Left lobe of liver (tissue), 2 donors: ENCODE results near the gene SUSD4. TPM values are rescaled to one million over a fixed set of nuclear protein-coding genes. Genes with fewer than 3 reads are reported as not detected.
"Not testable (repeated sequence)": the region's sequence is repeated elsewhere in the genome, so short reads cannot be mapped to it uniquely, and the experiment has no call there.

Source experiments
- ATAC-seq: fragments of 200-7000 bp; cut with Tn5 transposase; one replicate; pipeline ENCODE4 v1.9.1; 2020; ENCODE audit warnings: mild to moderate bottlenecking, moderate library complexity
- DNase-seq: peaks from one replicate; pipeline ENCODE4 v3.0.0-alpha.2; 2020; ENCODE audit warnings: low spot score
- total RNA-seq: library from RNA; stranded (reverse); gene quantifications from one replicate; pipeline ENCODE4 v1.2.1, GENCODE V29; 2021
- donor health status: DM: no; HTN: no; CAD: no; lungs with moderate emphysema.
- donor health status: DM: no; HTN: yes; CAD: no.

Gene SUSD4
- total RNA-seq, 1 donor from 2014 or later: 1.3 TPM

GRCh38 chr1:223257856-223258550, 106.0 kb downstream of the SUSD4 start:
- no peak for DNase-seq

GRCh38 chr1:223256034-223256433, 107.9 kb downstream of the SUSD4 start:
- DNase-seq: no peak
- no peak for ATAC-seq

More at GRCh38 chr1:223257856-223258550, 106.0 kb downstream of the SUSD4 start:
- no peak for ATAC-seq

- no peak for DNase-seq
- no peak for ATAC-seq
These were observed 110.1 kb downstream of the SUSD4 start for GRCh38 chr1:223253916-223254315.

- not testable (repeated sequence) for DNase-seq, ATAC-seq
These were observed 112.6 kb downstream of the SUSD4 start for GRCh38 chr1:223251387-223251786.

GRCh38 chr1:223250632-223251015, 113.4 kb downstream of the SUSD4 start:
- ATAC-seq (no peak), DNase-seq (no peak)

- ATAC-seq (peak; percentile 68), DNase-seq (no peak)
These were observed 113.9 kb downstream of the SUSD4 start for GRCh38 chr1:223249854-223250631.

GRCh38 chr1:223248770-223249140, 115.2 kb downstream of the SUSD4 start:
- no peak for DNase-seq
- ATAC-seq: peak; percentile 35

GRCh38 chr1:223248001-223248769, 115.8 kb downstream of the SUSD4 start:
- ATAC-seq: peak; percentile 78
- DNase-seq: peak; percentile 62

GRCh38 chr1:223246476-223247112, 117.4 kb downstream of the SUSD4 start:
- DNase-seq (no peak), ATAC-seq (no peak)

- ATAC-seq (no peak), DNase-seq (no peak)
These were observed 118.0 kb downstream of the SUSD4 start for GRCh38 chr1:223245983-223246382.

GRCh38 chr1:223245411-223245810, 118.6 kb downstream of the SUSD4 start:
- ATAC-seq (no peak), DNase-seq (no peak)

GRCh38 chr1:223244366-223245103, 119.4 kb downstream of the SUSD4 start:
- ATAC-seq (no peak), DNase-seq (no peak)

GRCh38 chr1:223243441-223244050, 120.4 kb downstream of the SUSD4 start:
- DNase-seq (no peak), ATAC-seq (no peak)

GRCh38 chr1:223242971-223243370, 121.0 kb downstream of the SUSD4 start:
- DNase-seq (no peak), ATAC-seq (no peak)

GRCh38 chr1:223242382-223242955, 121.5 kb downstream of the SUSD4 start:
- no peak for ATAC-seq
- DNase-seq: no peak

- DNase-seq (no peak), ATAC-seq (no peak)
These were observed 123.9 kb downstream of the SUSD4 start for GRCh38 chr1:223240122-223240521.

- no peak for DNase-seq
- no peak for ATAC-seq
These were observed 128.9 kb downstream of the SUSD4 start for GRCh38 chr1:223235091-223235490.

GRCh38 chr1:223234534-223234933, 129.4 kb downstream of the SUSD4 start:
- DNase-seq: no peak
- no peak for ATAC-seq

GRCh38 chr1:223234170-223234514, 129.8 kb downstream of the SUSD4 start:
- no peak for ATAC-seq

More at GRCh38 chr1:223234170-223234514, 129.8 kb downstream of the SUSD4 start:
- DNase-seq: no peak
